K562 (cell line): ENCODE results near the gene IPCEF1.

Source experiments
- PTBP1 ChIP-seq: fragments of 200-400 bp; formaldehyde crosslinking; IDR thresholded peaks from 2 replicates; pipeline ENCODE4 v1.6.1; 2017; ENCODE audit warnings: low read depth, low read length
- TAF9B ChIP-seq: fragments of 450-650 bp; IDR thresholded peaks from 2 replicates; pipeline ENCODE4 v1.6.1; 2018; ENCODE audit warnings: mild to moderate bottlenecking; ENCODE audit not compliant: partially characterized antibody
- TF ChIP-seq, protein P1 (sequence below): fragments of 250-450 bp; sonication (Bioruptor Pico); IDR thresholded peaks from 2 replicates; pipeline ENCODE4 v1.4.0; 2020; ENCODE audit warnings: mild to moderate bottlenecking
- TF ChIP-seq, protein P2 (sequence below), 2 experiments: fragments of 450-650 bp; formaldehyde crosslinking in 1 of 2; IDR thresholded peaks; 2 replicates each; pipeline versions ENCODE4 v1.4.0 to v1.6.1; 2014 to 2020; ENCODE audit warnings: mild to moderate bottlenecking in 2 of 2, borderline replicate concordance in 1 of 2, low read depth in 1 of 2

DNA sequence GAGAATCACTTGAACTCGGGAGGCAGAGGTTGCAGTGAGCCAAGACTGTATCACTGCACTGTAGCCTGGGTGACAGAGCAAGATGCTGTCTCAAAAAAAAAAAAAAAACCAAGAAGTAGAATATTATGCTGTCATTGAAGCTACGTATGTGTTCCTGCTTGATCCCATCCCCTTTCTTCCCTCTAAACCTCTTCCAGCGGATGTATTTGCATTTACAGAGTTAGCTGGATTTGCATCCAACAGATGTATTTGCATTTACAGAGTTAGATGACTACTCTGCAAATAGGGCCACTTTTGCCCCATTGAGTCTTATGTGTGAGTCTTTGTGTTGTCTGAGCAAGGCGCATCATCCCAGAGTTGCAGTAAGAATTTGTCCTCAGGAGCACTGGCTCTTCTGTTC lies 24.9 kb upstream of the IPCEF1 start:
- TF ChIP-seq PTBP1 = no peak
- no peak for TF ChIP-seq TAF9B
- TF ChIP-seq, protein P1, sequence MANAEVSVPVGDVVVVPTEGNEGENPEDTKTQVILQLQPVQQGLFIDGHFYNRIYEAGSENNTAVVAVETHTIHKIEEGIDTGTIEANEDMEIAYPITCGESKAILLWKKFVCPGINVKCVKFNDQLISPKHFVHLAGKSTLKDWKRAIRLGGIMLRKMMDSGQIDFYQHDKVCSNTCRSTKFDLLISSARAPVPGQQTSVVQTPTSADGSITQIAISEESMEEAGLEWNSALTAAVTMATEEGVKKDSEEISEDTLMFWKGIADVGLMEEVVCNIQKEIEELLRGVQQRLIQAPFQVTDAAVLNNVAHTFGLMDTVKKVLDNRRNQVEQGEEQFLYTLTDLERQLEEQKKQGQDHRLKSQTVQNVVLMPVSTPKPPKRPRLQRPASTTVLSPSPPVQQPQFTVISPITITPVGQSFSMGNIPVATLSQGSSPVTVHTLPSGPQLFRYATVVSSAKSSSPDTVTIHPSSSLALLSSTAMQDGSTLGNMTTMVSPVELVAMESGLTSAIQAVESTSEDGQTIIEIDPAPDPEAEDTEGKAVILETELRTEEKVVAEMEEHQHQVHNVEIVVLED (CRISPR knock-in tag) = no peak
- TF ChIP-seq, protein P2, sequence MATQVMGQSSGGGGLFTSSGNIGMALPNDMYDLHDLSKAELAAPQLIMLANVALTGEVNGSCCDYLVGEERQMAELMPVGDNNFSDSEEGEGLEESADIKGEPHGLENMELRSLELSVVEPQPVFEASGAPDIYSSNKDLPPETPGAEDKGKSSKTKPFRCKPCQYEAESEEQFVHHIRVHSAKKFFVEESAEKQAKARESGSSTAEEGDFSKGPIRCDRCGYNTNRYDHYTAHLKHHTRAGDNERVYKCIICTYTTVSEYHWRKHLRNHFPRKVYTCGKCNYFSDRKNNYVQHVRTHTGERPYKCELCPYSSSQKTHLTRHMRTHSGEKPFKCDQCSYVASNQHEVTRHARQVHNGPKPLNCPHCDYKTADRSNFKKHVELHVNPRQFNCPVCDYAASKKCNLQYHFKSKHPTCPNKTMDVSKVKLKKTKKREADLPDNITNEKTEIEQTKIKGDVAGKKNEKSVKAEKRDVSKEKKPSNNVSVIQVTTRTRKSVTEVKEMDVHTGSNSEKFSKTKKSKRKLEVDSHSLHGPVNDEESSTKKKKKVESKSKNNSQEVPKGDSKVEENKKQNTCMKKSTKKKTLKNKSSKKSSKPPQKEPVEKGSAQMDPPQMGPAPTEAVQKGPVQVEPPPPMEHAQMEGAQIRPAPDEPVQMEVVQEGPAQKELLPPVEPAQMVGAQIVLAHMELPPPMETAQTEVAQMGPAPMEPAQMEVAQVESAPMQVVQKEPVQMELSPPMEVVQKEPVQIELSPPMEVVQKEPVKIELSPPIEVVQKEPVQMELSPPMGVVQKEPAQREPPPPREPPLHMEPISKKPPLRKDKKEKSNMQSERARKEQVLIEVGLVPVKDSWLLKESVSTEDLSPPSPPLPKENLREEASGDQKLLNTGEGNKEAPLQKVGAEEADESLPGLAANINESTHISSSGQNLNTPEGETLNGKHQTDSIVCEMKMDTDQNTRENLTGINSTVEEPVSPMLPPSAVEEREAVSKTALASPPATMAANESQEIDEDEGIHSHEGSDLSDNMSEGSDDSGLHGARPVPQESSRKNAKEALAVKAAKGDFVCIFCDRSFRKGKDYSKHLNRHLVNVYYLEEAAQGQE (IDR thresholded peaks at IDR 0.05; ENCODE audit: borderline replicate concordance) = no peak
- TF ChIP-seq, protein P2 (CRISPR knock-in tag; IDR thresholded peaks at IDR 0.05; ENCODE audit: low read depth) = no peak
